SHP77 (cell line): ENCODE measurements around the gene TSPAN1.

Experiments
- DNase-seq, 2 experiments: peaks; one replicate each; lab custom pipeline; 2025; lab: John Stamatoyannopoulos, UW

Gene TSPAN1

GRCh38 chr1:46187106-46187869 is 12.4 kb downstream of the TSPAN1 start:
- peak in 1 of 2 experiments; percentile 40 for DNase-seq

GRCh38 chr1:46188295-46189030 is 13.6 kb downstream of the TSPAN1 start:
- DNase-seq, result no peak

- DNase-seq, result no peak
Observed at GRCh38 chr1:46190539-46190938, 15.7 kb downstream of the TSPAN1 start.

- no peak for DNase-seq
Observed at GRCh38 chr1:46191033-46191701, 16.3 kb downstream of the TSPAN1 start.

- DNase-seq, result no peak
Observed at GRCh38 chr1:46192171-46192570, 17.3 kb downstream of the TSPAN1 start.

- DNase-seq, result no peak
Observed at GRCh38 chr1:46193285-46193684, 18.4 kb downstream of the TSPAN1 start.

- DNase-seq, result no peak
Observed at GRCh38 chr1:46193984-46194570, 19.2 kb downstream of the TSPAN1 start.

GRCh38 chr1:46194641-46195193 is 19.8 kb downstream of the TSPAN1 start:
- DNase-seq, result no peak

GRCh38 chr1:46196609-46197008 is 21.7 kb downstream of the TSPAN1 start:
- no peak for DNase-seq

GRCh38 chr1:46197560-46197963 is 22.7 kb downstream of the TSPAN1 start:
- no peak for DNase-seq

GRCh38 chr1:46197964-46198811 is 23.3 kb downstream of the TSPAN1 start, which contains the start of gene POMGNT1:
POMGNT1 (minus strand) TSS chr1:46198434; CDS start chr1:46197821, 613 bp downstream.
- DNase-seq, result peak; percentile 54 to 73

GRCh38 chr1:46199233-46199749 is 24.4 kb downstream of the TSPAN1 start:
- DNase-seq, result no peak

- no peak for DNase-seq
Observed at GRCh38 chr1:46203738-46204405, 29.0 kb downstream of the TSPAN1 start.

- DNase-seq, result no peak
Observed at GRCh38 chr1:46204406-46204742, 29.5 kb downstream of the TSPAN1 start.

GRCh38 chr1:46205141-46205540 is 30.3 kb downstream of the TSPAN1 start:
- DNase-seq, result no peak

GRCh38 chr1:46205791-46206190 is 30.9 kb downstream of the TSPAN1 start:
- DNase-seq, result no peak

GRCh38 chr1:46206399-46206798 is 31.5 kb downstream of the TSPAN1 start:
- DNase-seq, result no peak

GRCh38 chr1:46210561-46210960 is 35.7 kb downstream of the TSPAN1 start:
- DNase-seq, result no peak

GRCh38 chr1:46211051-46211450 is 36.2 kb downstream of the TSPAN1 start:
- no peak for DNase-seq

- DNase-seq, result no peak
Observed at GRCh38 chr1:46215504-46215903, 40.6 kb downstream of the TSPAN1 start.
